IMR-90 (cell line): Measurements from ENCODE around the gene GRIN1. TPM values are rescaled to one million over a fixed set of nuclear protein-coding genes. Genes with fewer than 3 reads are reported as not detected.

Experiments used
- ATAC-seq: fragments of 200-7000 bp; cut with Tn5 transposase; 2 replicates; pipeline ENCODE4 v1.9.1; 2020; ENCODE audit warnings: low read depth, mild to moderate bottlenecking, moderate library complexity
- BruUV-seq: library from RNA; stranded (reverse); fragments of 400-500 nt; replicated peaks from 2 replicates; lab custom pipeline; 2021; lab: Mats Ljungman, UMichigan
- CTCF ChIA-PET: fragments of 300-600 bp; formaldehyde crosslinking; extraction: SDS; loops from one replicate; lab custom pipeline; 2021; ENCODE audit warnings: antibody characterized with exemption; lab: Yijun Ruan, JAX
- POLR2A ChIA-PET: fragments of 300-600 bp; sonication (Branson Sonifier 250); formaldehyde crosslinking; loops from one replicate; lab custom pipeline; 2022; ENCODE audit warnings: antibody characterized with exemption; ENCODE audit not compliant: unreplicated experiment; lab: Charles Lee
- DNase-seq: peaks from one replicate; pipeline ENCODE4 v3.0.0; 2013
- H2AFZ ChIP-seq: replicated peaks from 2 replicates; pipeline ENCODE3; 2013; ENCODE audit warnings: low read length, mild to moderate bottlenecking; ENCODE audit not compliant: poor library complexity
- H2AK5ac ChIP-seq: 2 replicates; pipeline ENCODE4 v1.6.1; 2013; ENCODE audit warnings: low read depth, low read length, inconsistent platforms
- H2AK9ac ChIP-seq: replicated peaks from 2 replicates; pipeline ENCODE3; 2013; ENCODE audit warnings: mild to moderate bottlenecking, low read depth, low read length, moderate library complexity; ENCODE audit not compliant: poor library complexity
- H2BK120ac ChIP-seq: 2 replicates; pipeline ENCODE4 v1.6.1; 2013; ENCODE audit warnings: low read depth, low read length, inconsistent platforms
- H2BK15ac ChIP-seq: 3 replicates; pipeline ENCODE4 v1.6.1; 2013; ENCODE audit warnings: low read depth, low read length, inconsistent platforms
- H2BK20ac ChIP-seq: 2 replicates; pipeline ENCODE4 v1.6.1; 2013; ENCODE audit warnings: low read depth, mild to moderate bottlenecking, inconsistent platforms, low read length, moderate library complexity
- H2BK5ac ChIP-seq: 2 replicates; pipeline ENCODE4 v1.6.1; 2013; ENCODE audit warnings: mild to moderate bottlenecking, low read depth, low read length, inconsistent platforms; ENCODE audit not compliant: poor library complexity, severe bottlenecking
- H3K14ac ChIP-seq: replicated peaks from 2 replicates; pipeline ENCODE4 v1.6.1; 2013; ENCODE audit warnings: low read depth, low read length, inconsistent platforms
- H3K18ac ChIP-seq: 2 replicates; pipeline ENCODE4 v1.6.1; 2013; ENCODE audit warnings: low read depth, low read length, control low read depth
- H3K23ac ChIP-seq: 2 replicates; pipeline ENCODE4 v1.6.1; 2013; ENCODE audit warnings: low read depth, low read length, inconsistent platforms
- H3K27ac ChIP-seq: 2 replicates; pipeline ENCODE4 v1.5.1; 2013; ENCODE audit warnings: mild to moderate bottlenecking, control low read depth, low read length; ENCODE audit not compliant: insufficient read depth
- H3K27me3 ChIP-seq: 2 replicates; pipeline ENCODE4 v1.6.1; 2013; ENCODE audit warnings: low read length; ENCODE audit not compliant: control insufficient read depth, insufficient read depth
- H3K36me3 ChIP-seq: 2 replicates; pipeline ENCODE4 v1.6.1; 2013; ENCODE audit warnings: low read length, mixed read lengths; ENCODE audit not compliant: control insufficient read depth, insufficient read depth
- H3K4ac ChIP-seq: 2 replicates; pipeline ENCODE4 v1.6.1; 2013; ENCODE audit warnings: low read depth, low read length, inconsistent platforms
- H3K4me1 ChIP-seq: 2 replicates; pipeline ENCODE4 v1.6.1; 2013; ENCODE audit warnings: low read length, mixed read lengths; ENCODE audit not compliant: control insufficient read depth, insufficient read depth
- H3K4me2 ChIP-seq: 2 replicates; pipeline ENCODE4 v1.6.1; 2013; ENCODE audit warnings: low read depth, mild to moderate bottlenecking, control low read depth, low read length, moderate library complexity
- H3K4me3 ChIP-seq: 2 replicates; pipeline ENCODE4 v1.5.1; 2013; ENCODE audit warnings: low read depth, mild to moderate bottlenecking, control low read depth, low read length, moderate library complexity; ENCODE audit not compliant: insufficient read depth
- H3K56ac ChIP-seq: 2 replicates; pipeline ENCODE4 v1.6.1; 2013; ENCODE audit warnings: low read length, inconsistent platforms; ENCODE audit not compliant: insufficient read depth; ENCODE audit errors: extremely low read depth
- H3K79me1 ChIP-seq, 2 experiments: 2 replicates each; pipeline ENCODE4 v1.6.1; 2013; ENCODE audit warnings: low read length in 2 of 2, inconsistent platforms in 1 of 2, low read depth in 1 of 2
- H3K9ac ChIP-seq: 2 replicates; pipeline ENCODE4 v1.6.1; 2013; ENCODE audit warnings: low read depth, low read length, control low read depth
- H3K9me1 ChIP-seq: 2 replicates; pipeline ENCODE4 v1.6.1; 2013; ENCODE audit warnings: low read length, inconsistent platforms; ENCODE audit not compliant: insufficient read depth
- H3K9me3 ChIP-seq: 2 replicates; pipeline ENCODE4 v1.6.1; 2013; ENCODE audit warnings: low read length; ENCODE audit not compliant: control insufficient read depth, insufficient read depth
- H4K20me1 ChIP-seq: 2 replicates; pipeline ENCODE4 v1.6.1; 2013; ENCODE audit warnings: low read length, inconsistent platforms; ENCODE audit not compliant: insufficient read depth
- H4K5ac ChIP-seq: 2 replicates; pipeline ENCODE4 v1.6.1; 2013; ENCODE audit warnings: mild to moderate bottlenecking, low read depth, low read length, control low read depth
- H4K8ac ChIP-seq, 2 experiments: 2 replicates each; pipeline ENCODE4 v1.6.1; 2013; ENCODE audit warnings: low read depth in 2 of 2, low read length in 2 of 2, control low read depth in 1 of 2, inconsistent platforms in 1 of 2
- H4K91ac ChIP-seq: 2 replicates; pipeline ENCODE4 v1.6.1; 2013; ENCODE audit warnings: low read depth, low read length, inconsistent platforms; ENCODE audit not compliant: insufficient read depth
- CEBPB ChIP-seq: IDR thresholded peaks from 2 replicates; pipeline ENCODE4 v1.6.1; 2012; ENCODE audit warnings: low read depth, low read length, improper control_type of control experiment
- CHD1 ChIP-seq: IDR thresholded peaks from 2 replicates; pipeline ENCODE4 v1.6.1; 2012; ENCODE audit warnings: low read depth, low read length, improper control_type of control experiment
- ELK1 ChIP-seq: fragments of 150-350 bp; IDR thresholded peaks from 2 replicates; pipeline ENCODE4 v1.6.1; 2016; ENCODE audit warnings: low read depth, mild to moderate bottlenecking, low read length, moderate library complexity, borderline replicate concordance
- FOS ChIP-seq: fragments of 150-350 bp; IDR thresholded peaks from 2 replicates; pipeline ENCODE4 v1.6.1; 2016; ENCODE audit warnings: low read depth, low read length
- MXI1 ChIP-seq: IDR thresholded peaks from 2 replicates; pipeline ENCODE4 v1.6.1; 2012; ENCODE audit warnings: low read depth, mild to moderate bottlenecking, low read length, moderate library complexity, borderline replicate concordance
- NFE2L2 ChIP-seq: fragments of 150-350 bp; IDR thresholded peaks from 2 replicates; pipeline ENCODE4 v1.6.1; 2016; ENCODE audit warnings: low read depth, mild to moderate bottlenecking, low read length
- POLR2A ChIP-seq: IDR thresholded peaks from 2 replicates; pipeline ENCODE4 v1.6.1; 2012; ENCODE audit warnings: mild to moderate bottlenecking, low read depth, low read length
- RAD21 ChIP-seq: IDR thresholded peaks from 2 replicates; pipeline ENCODE4 v1.6.1; 2012; ENCODE audit warnings: low read length, improper control_type of control experiment
- RCOR1 ChIP-seq: IDR thresholded peaks from 2 replicates; pipeline ENCODE4 v1.6.1; 2012; ENCODE audit warnings: mild to moderate bottlenecking, low read length, improper control_type of control experiment; ENCODE audit not compliant: insufficient replicate concordance
- WGBS, 2 experiments: methylation state at CpG; one replicate each; pipeline versions ENCODE4 v1.1.5 to v1.1.7; 2013; ENCODE audit warnings: missing lambda C conversion rate in 2 of 2; ENCODE audit not compliant: insufficient read length in 1 of 2; ENCODE audit errors: extremely low coverage in 2 of 2; 5-methylcytosine and 5-hydroxymethylcytosine counted together
- dilution Hi-C: fragments of 300-500 bp; cut with HindIII; formaldehyde crosslinking; loops from one replicate; pipeline ENCODE4 v1.14.3; 2018; ENCODE audit warnings: low sequenced_read_pairs; ENCODE audit not compliant: unreplicated experiment
- in situ Hi-C: fragments of 300-500 bp; cut with MboI; formaldehyde crosslinking; loops from 3 replicates; pipeline ENCODE4 v1.14.3; 2019; ENCODE audit warnings: low sequenced_read_pairs, inconsistent platforms, mixed read lengths
- intact Hi-C: fragments of 100-400 bp; cut with micrococcal nuclease; formaldehyde crosslinking; loops from 2 replicates; pipeline ENCODE4 v1.10.0; 2022
- polyA plus RNA-seq, 3 experiments: library from polyadenylated mRNA; depleted of rRNA; stranded (reverse); fragments of >200 nt; gene quantifications; 2 replicates each; pipeline ENCODE4 v1.2.3, GENCODE V29; 2012; ENCODE audit warnings: low replicate concordance in 1 of 3
- total RNA-seq: library from RNA; depleted of rRNA; stranded (reverse); fragments of >200 nt; gene quantifications from 2 replicates; pipeline ENCODE4 v1.2.3, GENCODE V29; 2012

GRIN1 gene
- total and polyA plus RNA-seq, 2 of the 4 experiments (the other 2 are of a cell fraction): 0.09 TPM; not detected in 1

- WGBS, 2 experiments: 87% methylated on average over 3 of the region's 22 CpGs; no CpG with 5 or more reads in 1 of the 2 experiments
- Histone ChIP-seq H3K4me1 (peaks cover 6% of the 10 kb centered on the region), H2AK5ac (no peak overlapping the region), H3K4me2 (no peak overlapping the region), H4K5ac (no peak overlapping the region), H2AFZ (no peak overlapping the region), H3K27ac (no peak overlapping the region), H3K18ac (no peak overlapping the region), H2BK120ac (no peak overlapping the region), H4K91ac (no peak overlapping the region), H3K14ac (no peak overlapping the region), H2BK15ac (no peak overlapping the region), H3K4ac (no peak overlapping the region), H3K23ac (no peak overlapping the region), H2BK20ac (no peak overlapping the region), H2AK9ac (peak overlapping the region; percentile 76), H2BK5ac (no peak overlapping the region), H3K79me1 (peaks cover 0 to 6% of the 10 kb centered on the region in 2 experiments; a peak in 1 of 4 replicates), H4K8ac (no peak overlapping the region), H3K9me3 (no peaks in the 10 kb centered on the region), H3K36me3 (peaks cover 18% of the 10 kb centered on the region), H3K27me3 (no peaks in the 10 kb centered on the region), H4K20me1 (no peaks in the 10 kb centered on the region), H3K9ac (no peak overlapping the region), H3K4me3 (no peak overlapping the region), H3K9me1 (peaks cover 3% of the 10 kb centered on the region; the same call in 1 of the 2 replicates), H3K56ac (no peak overlapping the region)
- ChIA-PET CTCF (no interaction called here), POLR2A (no interaction called here)
- ATAC-seq: no peak
- intact Hi-C loops (no loop called here), dilution Hi-C loops (no loop called here), in situ Hi-C loops (no loop called here)
- no peak for TF ChIP-seq CHD1
- TF ChIP-seq RAD21: no peak
- TF ChIP-seq POLR2A: no peak
- no peak for TF ChIP-seq RCOR1
- no peak for TF ChIP-seq ELK1
- no peak for TF ChIP-seq MXI1
- TF ChIP-seq CEBPB: no peak
- no peak for TF ChIP-seq NFE2L2
- no peak for TF ChIP-seq FOS
- BruUV-seq: no TSS peak
- no peak for DNase-seq
Measured at GRCh38 chr9:137215196-137215986, 76.4 kb downstream of the GRIN1 start.
